HepG2 (cell line): Measurements from ENCODE around the gene PIM3. TPM values are rescaled to one million over a fixed set of nuclear protein-coding genes. Genes with fewer than 3 reads are reported as not detected.

Experiments
- ELF1 ChIP-seq: sonication (generic); formaldehyde crosslinking; IDR thresholded peaks from 2 replicates; pipeline ENCODE4 v1.4.0; 2020; ENCODE audit warnings: missing genetic modification reagents
- FOXA3 ChIP-seq: IDR thresholded peaks from 2 replicates; pipeline ENCODE4 v1.6.1; 2016; ENCODE audit warnings: missing genetic modification reagents, missing compliant biosample characterization
- KDM1A ChIP-seq: IDR thresholded peaks from 2 replicates; pipeline ENCODE4 v1.6.1; 2016; ENCODE audit warnings: missing compliant biosample characterization
- KMT2B ChIP-seq: IDR thresholded peaks from 2 replicates; pipeline ENCODE4 v1.6.1; 2016; ENCODE audit warnings: missing genetic modification reagents, missing compliant biosample characterization
- NFE2L2 ChIP-seq: fragments of 150-350 bp; IDR thresholded peaks from 2 replicates; pipeline ENCODE4 v1.6.1; 2014; ENCODE audit warnings: low read length
- RELA ChIP-seq: sonication (generic); formaldehyde crosslinking; IDR thresholded peaks from 2 replicates; pipeline ENCODE4 v1.4.0; 2020; ENCODE audit warnings: missing genetic modification reagents
- RFX1 ChIP-seq: fragments of 450-650 bp; IDR thresholded peaks from 2 replicates; pipeline ENCODE4 v1.6.1; 2017
- SMAD9 ChIP-seq: sonication (generic); formaldehyde crosslinking; IDR thresholded peaks from 2 replicates; pipeline ENCODE4 v1.5.1; 2020; ENCODE audit warnings: mild to moderate bottlenecking, missing genetic modification reagents
- TAF15 ChIP-seq: fragments of 200-400 bp; formaldehyde crosslinking; IDR thresholded peaks from one replicate; pipeline ENCODE4 v1.6.1; 2018; ENCODE audit warnings: mild to moderate bottlenecking, low read depth, low read length; ENCODE audit not compliant: poor library complexity, severe bottlenecking
- ZBTB1 ChIP-seq: sonication (generic); formaldehyde crosslinking; IDR thresholded peaks from 2 replicates; pipeline ENCODE4 v1.4.0; 2020; ENCODE audit warnings: missing genetic modification reagents, borderline replicate concordance
- ZC3H4 ChIP-seq: sonication (generic); formaldehyde crosslinking; IDR thresholded peaks from 2 replicates; pipeline ENCODE4 v1.4.0; 2020; ENCODE audit warnings: missing genetic modification reagents, borderline replicate concordance
- ZNF230 ChIP-seq: sonication (generic); formaldehyde crosslinking; IDR thresholded peaks from 2 replicates; pipeline ENCODE4 v1.4.0; 2020; ENCODE audit warnings: mild to moderate bottlenecking, missing genetic modification reagents
- ZNF232 ChIP-seq: sonication (generic); formaldehyde crosslinking; IDR thresholded peaks from 2 replicates; pipeline ENCODE4 v1.4.0; 2020; ENCODE audit warnings: missing genetic modification reagents, borderline replicate concordance
- ZNF234 ChIP-seq: sonication (generic); formaldehyde crosslinking; conservative IDR thresholded peaks from 2 replicates; pipeline ENCODE4 v1.5.1; 2020; ENCODE audit warnings: mild to moderate bottlenecking, missing genetic modification reagents
- ZNF460 ChIP-seq: sonication (generic); formaldehyde crosslinking; IDR thresholded peaks from 2 replicates; pipeline ENCODE4 v1.5.1; 2020; ENCODE audit warnings: missing genetic modification reagents, mild to moderate bottlenecking, borderline replicate concordance
- ZNF652 ChIP-seq: IDR thresholded peaks from 2 replicates; pipeline ENCODE4 v1.6.1; 2016; ENCODE audit warnings: low read depth, borderline replicate concordance
- ZNF703 ChIP-seq: sonication (generic); formaldehyde crosslinking; IDR thresholded peaks from 2 replicates; pipeline ENCODE4 v1.5.1; 2020; ENCODE audit warnings: missing genetic modification reagents, mild to moderate bottlenecking, moderate library complexity, borderline replicate concordance
- ZNF850 ChIP-seq: sonication (generic); formaldehyde crosslinking; conservative IDR thresholded peaks from 2 replicates; pipeline ENCODE4 v1.9.0; 2021; ENCODE audit warnings: mild to moderate bottlenecking, missing genetic modification reagents
- polyA plus RNA-seq, 8 experiments: library from polyadenylated mRNA; depleted of rRNA in 3 of 8; stranded (reverse) in 7 of 8; unstranded in 1 of 8; fragments of >200 nt; fragmentation: Illumina TruSeq in 4 of 8; extraction: Trizol in 4 of 8; gene quantifications; 2 replicates each; pipeline versions ENCODE4 v1.2.1 to v1.2.3, GENCODE V29; 2011 to 2016; ENCODE audit warnings: low read depth in 4 of 8, missing spikeins in 1 of 8, mixed read lengths in 1 of 8; ENCODE audit not compliant: insufficient read depth in 1 of 8
- total RNA-seq, 5 experiments: library from RNA; depleted of rRNA; stranded (reverse); fragments of >200 nt; fragmentation: Illumina TruSeq; extraction: Trizol; gene quantifications; 2 replicates each; pipeline ENCODE4 v1.2.3, GENCODE V29; 2016; ENCODE audit warnings: low read depth in 1 of 5
- TF ChIP-seq, protein P1 (sequence below): sonication (generic); formaldehyde crosslinking; IDR thresholded peaks from 2 replicates; pipeline ENCODE4 v1.5.0; 2020; ENCODE audit warnings: mild to moderate bottlenecking, missing genetic modification reagents, borderline replicate concordance
- TF ChIP-seq, protein P2 (sequence below): sonication (generic); IDR thresholded peaks from 2 replicates; pipeline ENCODE4 v1.6.1; 2016; ENCODE audit warnings: low read depth, borderline replicate concordance
- TF ChIP-seq, protein P3 (sequence below): sonication (generic); formaldehyde crosslinking; IDR thresholded peaks from 2 replicates; pipeline ENCODE4 v1.4.0; 2020; ENCODE audit warnings: missing genetic modification reagents, low read depth, mild to moderate bottlenecking, borderline replicate concordance

Gene PIM3
- total and polyA plus RNA-seq, 2 of the 13 experiments (the other 11 are each of a cell fraction or from before 2014, with no cell fraction given), result 21.6 to 31.2 TPM

DNA sequence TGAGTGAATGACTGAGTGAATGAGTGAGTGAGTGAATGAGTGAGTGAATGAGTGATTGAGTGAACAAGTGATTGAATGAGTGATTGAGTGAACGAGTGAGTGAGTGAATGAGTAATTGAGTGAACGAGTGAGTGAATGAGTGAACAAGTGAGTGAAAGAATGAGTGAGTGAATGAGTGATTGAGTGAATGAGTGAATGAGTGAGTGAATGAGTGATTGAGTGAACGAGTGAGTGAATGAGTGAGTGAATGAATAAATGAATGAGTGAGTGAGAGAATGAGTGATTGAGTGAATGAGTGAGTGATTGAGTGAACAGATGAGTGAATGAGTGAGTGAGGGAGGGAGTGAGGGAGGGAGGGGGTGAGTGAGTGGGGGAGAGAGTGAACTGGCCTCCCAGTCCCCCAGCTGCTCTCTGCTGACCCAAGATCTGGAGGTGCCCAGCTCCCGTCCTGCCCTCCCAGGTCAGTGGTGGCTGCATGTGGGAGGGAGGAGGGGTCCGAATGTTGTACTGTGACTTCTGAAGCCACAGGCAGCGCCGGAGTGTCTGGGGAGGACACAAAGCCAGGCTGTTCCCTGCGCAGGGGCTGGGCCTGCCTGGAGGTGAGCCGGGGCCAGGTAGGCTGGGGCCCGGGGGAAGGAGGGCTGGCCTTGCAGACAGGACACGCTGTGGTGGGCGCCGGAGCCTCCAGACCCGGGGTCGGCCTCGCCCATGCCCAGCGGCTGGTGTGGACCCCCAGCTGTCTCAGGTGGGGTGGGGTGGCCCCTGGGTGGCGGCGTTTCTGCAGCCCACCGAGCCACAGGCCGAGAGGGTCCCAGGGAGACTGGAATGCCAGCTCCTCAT is 17.8 kb upstream of the PIM3 start (continued):
- TF ChIP-seq, protein P1, sequence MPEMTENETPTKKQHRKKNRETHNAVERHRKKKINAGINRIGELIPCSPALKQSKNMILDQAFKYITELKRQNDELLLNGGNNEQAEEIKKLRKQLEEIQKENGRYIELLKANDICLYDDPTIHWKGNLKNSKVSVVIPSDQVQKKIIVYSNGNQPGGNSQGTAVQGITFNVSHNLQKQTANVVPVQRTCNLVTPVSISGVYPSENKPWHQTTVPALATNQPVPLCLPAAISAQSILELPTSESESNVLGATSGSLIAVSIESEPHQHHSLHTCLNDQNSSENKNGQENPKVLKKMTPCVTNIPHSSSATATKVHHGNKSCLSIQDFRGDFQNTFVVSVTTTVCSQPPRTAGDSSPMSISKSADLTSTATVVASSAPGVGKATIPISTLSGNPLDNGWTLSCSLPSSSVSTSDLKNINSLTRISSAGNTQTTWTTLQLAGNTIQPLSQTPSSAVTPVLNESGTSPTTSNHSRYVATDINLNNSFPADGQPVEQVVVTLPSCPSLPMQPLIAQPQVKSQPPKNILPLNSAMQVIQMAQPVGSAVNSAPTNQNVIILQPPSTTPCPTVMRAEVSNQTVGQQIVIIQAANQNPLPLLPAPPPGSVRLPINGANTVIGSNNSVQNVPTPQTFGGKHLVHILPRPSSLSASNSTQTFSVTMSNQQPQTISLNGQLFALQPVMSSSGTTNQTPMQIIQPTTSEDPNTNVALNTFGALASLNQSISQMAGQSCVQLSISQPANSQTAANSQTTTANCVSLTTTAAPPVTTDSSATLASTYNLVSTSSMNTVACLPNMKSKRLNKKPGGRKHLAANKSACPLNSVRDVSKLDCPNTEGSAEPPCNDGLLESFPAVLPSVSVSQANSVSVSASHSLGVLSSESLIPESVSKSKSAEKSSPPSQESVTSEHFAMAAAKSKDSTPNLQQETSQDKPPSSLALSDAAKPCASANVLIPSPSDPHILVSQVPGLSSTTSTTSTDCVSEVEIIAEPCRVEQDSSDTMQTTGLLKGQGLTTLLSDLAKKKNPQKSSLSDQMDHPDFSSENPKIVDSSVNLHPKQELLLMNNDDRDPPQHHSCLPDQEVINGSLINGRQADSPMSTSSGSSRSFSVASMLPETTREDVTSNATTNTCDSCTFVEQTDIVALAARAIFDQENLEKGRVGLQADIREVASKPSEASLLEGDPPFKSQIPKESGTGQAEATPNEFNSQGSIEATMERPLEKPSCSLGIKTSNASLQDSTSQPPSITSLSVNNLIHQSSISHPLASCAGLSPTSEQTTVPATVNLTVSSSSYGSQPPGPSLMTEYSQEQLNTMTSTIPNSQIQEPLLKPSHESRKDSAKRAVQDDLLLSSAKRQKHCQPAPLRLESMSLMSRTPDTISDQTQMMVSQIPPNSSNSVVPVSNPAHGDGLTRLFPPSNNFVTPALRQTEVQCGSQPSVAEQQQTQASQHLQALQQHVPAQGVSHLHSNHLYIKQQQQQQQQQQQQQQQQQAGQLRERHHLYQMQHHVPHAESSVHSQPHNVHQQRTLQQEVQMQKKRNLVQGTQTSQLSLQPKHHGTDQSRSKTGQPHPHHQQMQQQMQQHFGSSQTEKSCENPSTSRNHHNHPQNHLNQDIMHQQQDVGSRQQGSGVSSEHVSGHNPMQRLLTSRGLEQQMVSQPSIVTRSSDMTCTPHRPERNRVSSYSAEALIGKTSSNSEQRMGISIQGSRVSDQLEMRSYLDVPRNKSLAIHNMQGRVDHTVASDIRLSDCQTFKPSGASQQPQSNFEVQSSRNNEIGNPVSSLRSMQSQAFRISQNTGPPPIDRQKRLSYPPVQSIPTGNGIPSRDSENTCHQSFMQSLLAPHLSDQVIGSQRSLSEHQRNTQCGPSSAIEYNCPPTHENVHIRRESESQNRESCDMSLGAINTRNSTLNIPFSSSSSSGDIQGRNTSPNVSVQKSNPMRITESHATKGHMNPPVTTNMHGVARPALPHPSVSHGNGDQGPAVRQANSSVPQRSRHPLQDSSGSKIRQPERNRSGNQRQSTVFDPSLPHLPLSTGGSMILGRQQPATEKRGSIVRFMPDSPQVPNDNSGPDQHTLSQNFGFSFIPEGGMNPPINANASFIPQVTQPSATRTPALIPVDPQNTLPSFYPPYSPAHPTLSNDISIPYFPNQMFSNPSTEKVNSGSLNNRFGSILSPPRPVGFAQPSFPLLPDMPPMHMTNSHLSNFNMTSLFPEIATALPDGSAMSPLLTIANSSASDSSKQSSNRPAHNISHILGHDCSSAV (CRISPR knock-in tag), result no peak
- TF ChIP-seq ZC3H4 (CRISPR knock-in tag) (no peak), ZNF460 (CRISPR knock-in tag) (no peak), RELA (CRISPR knock-in tag) (no peak), ZNF850 (CRISPR knock-in tag) (no peak), ZNF234 (no peak), NFE2L2 (no peak), KDM1A (no peak), KMT2B (0 out of 2 replicates have a peak, but pooled peaks have one; percentile 26), ZNF652 (CRISPR knock-in tag) (no peak), ZNF232 (no peak), ZNF230 (peak; percentile 86; the same call in 1 of the 2 replicates), ZNF703 (CRISPR knock-in tag) (no peak), ELF1 (CRISPR knock-in tag) (no peak), SMAD9 (CRISPR knock-in tag) (no peak), ZBTB1 (CRISPR knock-in tag) (no peak), RFX1 (no peak), TAF15 (no peak), FOXA3 (CRISPR knock-in tag) (peak; percentile 24; the same call in 1 of the 2 replicates)
- TF ChIP-seq, protein P2, sequence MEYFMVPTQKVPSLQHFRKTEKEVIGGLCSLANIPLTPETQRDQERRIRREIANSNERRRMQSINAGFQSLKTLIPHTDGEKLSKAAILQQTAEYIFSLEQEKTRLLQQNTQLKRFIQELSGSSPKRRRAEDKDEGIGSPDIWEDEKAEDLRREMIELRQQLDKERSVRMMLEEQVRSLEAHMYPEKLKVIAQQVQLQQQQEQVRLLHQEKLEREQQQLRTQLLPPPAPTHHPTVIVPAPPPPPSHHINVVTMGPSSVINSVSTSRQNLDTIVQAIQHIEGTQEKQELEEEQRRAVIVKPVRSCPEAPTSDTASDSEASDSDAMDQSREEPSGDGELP, result peak; percentile 60; the same call in 1 of the 2 replicates
- TF ChIP-seq, protein P3, sequence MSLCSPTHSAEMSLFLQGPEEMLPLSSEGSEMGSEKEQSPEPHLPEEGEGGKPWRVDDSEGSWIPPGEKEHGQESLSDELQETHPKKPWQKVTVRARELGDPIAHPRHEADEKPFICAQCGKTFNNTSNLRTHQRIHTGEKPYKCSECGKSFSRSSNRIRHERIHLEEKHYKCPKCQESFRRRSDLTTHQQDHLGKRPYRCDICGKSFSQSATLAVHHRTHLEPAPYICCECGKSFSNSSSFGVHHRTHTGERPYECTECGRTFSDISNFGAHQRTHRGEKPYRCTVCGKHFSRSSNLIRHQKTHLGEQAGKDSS (CRISPR knock-in tag), result no peak
